Astrocyte (in vitro differentiated cells and primary cell): ENCODE data around the gene CIITA. TPM values are rescaled to one million over a fixed set of nuclear protein-coding genes. Genes with fewer than 3 reads are reported as not detected.

Experiments used
- DNase-seq: peaks from one replicate; pipeline ENCODE4 v3.0.0-alpha.2; 2010; ENCODE audit warnings: low read depth
- FAIRE-seq: peaks from 2 replicates; lab custom pipeline; 2011; peaks lifted over from hg19 to GRCh38; lab: Jason Lieb, UNC
- H2AFZ ChIP-seq: 2 replicates; pipeline ENCODE4 v1.6.0; 2012; ENCODE audit warnings: low read depth, low read length, inconsistent platforms
- H3K27ac ChIP-seq: 2 replicates; pipeline ENCODE4 v1.5.1; 2011; ENCODE audit warnings: low read depth, low read length, inconsistent platforms
- H3K27me3 ChIP-seq: 2 replicates; pipeline ENCODE4 v1.6.0; 2011; ENCODE audit warnings: low read length, inconsistent platforms; ENCODE audit not compliant: insufficient read depth
- H3K36me3 ChIP-seq: 2 replicates; pipeline ENCODE4 v1.5.1; 2011; ENCODE audit warnings: low read length, inconsistent platforms; ENCODE audit not compliant: insufficient read depth
- H3K4me1 ChIP-seq: 2 replicates; pipeline ENCODE4 v1.5.1; 2011; ENCODE audit warnings: low read length, inconsistent platforms; ENCODE audit not compliant: insufficient read depth
- H3K4me2 ChIP-seq: 2 replicates; pipeline ENCODE4 v1.6.0; 2012; ENCODE audit warnings: low read length, inconsistent platforms
- H3K4me3 ChIP-seq: 2 replicates; pipeline ENCODE4 v1.5.1; 2011; ENCODE audit warnings: low read depth, mild to moderate bottlenecking, low read length, inconsistent platforms; ENCODE audit not compliant: insufficient read depth
- H3K79me2 ChIP-seq: 2 replicates; pipeline ENCODE4 v1.6.0; 2012; ENCODE audit warnings: mild to moderate bottlenecking, low read length, inconsistent platforms; ENCODE audit not compliant: insufficient read depth
- H3K9ac ChIP-seq: 2 replicates; pipeline ENCODE4 v1.6.0; 2012; ENCODE audit warnings: mild to moderate bottlenecking, low read length, inconsistent platforms
- H3K9me3 ChIP-seq: 2 replicates; pipeline ENCODE4 v1.5.1; 2012; ENCODE audit warnings: low read depth, mild to moderate bottlenecking, low read length, inconsistent platforms; ENCODE audit not compliant: insufficient read depth
- H4K20me1 ChIP-seq: 2 replicates; pipeline ENCODE4 v1.6.0; 2012; ENCODE audit warnings: low read length, inconsistent platforms; ENCODE audit not compliant: insufficient read depth
- H3K27ac Mint-ChIP-seq: one replicate; pipeline ENCODE4 v1.8.0; 2021; ENCODE audit warnings: mild to moderate bottlenecking, mixed read lengths; ENCODE audit not compliant: unreplicated experiment
- H3K27me3 Mint-ChIP-seq: one replicate; pipeline ENCODE4 v1.8.0; 2021; ENCODE audit warnings: low read depth, mixed read lengths; ENCODE audit not compliant: unreplicated experiment
- H3K36me3 Mint-ChIP-seq: one replicate; pipeline ENCODE4 v1.8.0; 2021; ENCODE audit warnings: low read depth, mixed read lengths; ENCODE audit not compliant: unreplicated experiment
- H3K4me1 Mint-ChIP-seq: one replicate; pipeline ENCODE4 v1.8.0; 2021; ENCODE audit warnings: low read depth, mixed read lengths; ENCODE audit not compliant: unreplicated experiment
- H3K4me3 Mint-ChIP-seq: one replicate; pipeline ENCODE4 v1.8.0; 2021; ENCODE audit warnings: mild to moderate bottlenecking, moderate library complexity, mixed read lengths; ENCODE audit not compliant: unreplicated experiment
- H3K9me3 Mint-ChIP-seq: one replicate; pipeline ENCODE4 v1.8.0; 2021; ENCODE audit warnings: mild to moderate bottlenecking, mixed read lengths; ENCODE audit not compliant: unreplicated experiment
- CTCF ChIP-seq: IDR thresholded peaks from 2 replicates; pipeline ENCODE4 v1.5.1; 2011; ENCODE audit warnings: low read depth, mild to moderate bottlenecking, inconsistent platforms, low read length, moderate library complexity; ENCODE audit not compliant: insufficient read depth
- EZH2 ChIP-seq: IDR thresholded peaks from 2 replicates; pipeline ENCODE4 v1.6.1; 2012; ENCODE audit warnings: mild to moderate bottlenecking, low read length, inconsistent platforms; ENCODE audit not compliant: insufficient read depth
- total RNA-seq: library from RNA; stranded (reverse); gene quantifications from 2 replicates; pipeline ENCODE4 v1.2.1, GENCODE V29; 2021

Gene CIITA
- total RNA-seq, 1 donor from 2014 or later: not detected

DNA sequence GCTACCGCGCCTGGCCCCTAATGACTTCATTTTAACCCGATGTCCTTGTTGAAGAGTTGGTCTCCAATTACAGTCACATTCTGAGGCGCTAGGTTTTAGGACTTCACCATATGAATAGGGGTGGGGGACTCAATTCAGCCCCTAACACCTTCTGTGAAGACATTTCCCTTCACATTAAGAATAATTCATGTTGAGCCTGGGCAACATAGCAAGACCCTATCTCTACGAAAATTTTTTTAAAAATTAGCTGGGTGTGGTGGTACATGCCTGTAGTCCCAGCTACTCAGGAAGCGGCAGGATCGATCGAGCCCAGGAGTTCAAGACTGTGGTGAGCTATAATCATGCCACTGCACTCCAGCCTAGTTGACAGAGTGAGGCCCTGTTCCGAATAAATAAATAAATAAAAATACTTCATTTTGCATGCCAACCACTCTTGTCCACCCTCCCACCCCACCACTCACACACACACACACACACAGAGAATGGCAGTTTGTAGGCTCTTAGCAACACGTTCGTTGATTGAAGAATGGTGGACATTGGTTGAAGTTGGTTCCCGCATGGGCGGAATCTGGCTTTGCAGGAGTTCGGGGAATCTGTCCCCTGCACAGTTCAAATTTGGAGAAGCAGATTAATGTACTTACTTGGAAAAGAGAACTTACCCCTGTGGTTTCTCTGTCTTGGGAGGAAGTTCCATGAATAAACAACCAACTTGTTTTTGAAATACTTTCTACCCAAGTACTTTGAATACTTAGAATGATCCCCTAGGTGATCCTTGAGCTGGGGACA, 30.6 kb upstream of the CIITA start:
- Mint-ChIP-seq H3K9me3 (no peaks in the 10 kb centered on the region), H3K27me3 (peaks cover 27% of the 10 kb centered on the region), H3K27ac (no peak overlapping the region), H3K4me1 (no peaks in the 10 kb centered on the region), H3K4me3 (no peak overlapping the region), H3K36me3 (no peaks in the 10 kb centered on the region)
- Histone ChIP-seq H3K9me3 (no peaks in the 10 kb centered on the region), H3K4me2 (no peak overlapping the region), H3K4me3 (no peak overlapping the region), H3K36me3 (no peaks in the 10 kb centered on the region), H3K27ac (no peak overlapping the region), H3K4me1 (no peaks in the 10 kb centered on the region), H3K27me3 (peaks cover 2% of the 10 kb centered on the region), H2AFZ (no peak overlapping the region), H3K79me2 (no peaks in the 10 kb centered on the region), H4K20me1 (no peaks in the 10 kb centered on the region), H3K9ac (no peak overlapping the region)
- TF ChIP-seq EZH2 (no peak), CTCF (no peak)
- no peak for FAIRE-seq
- no peak for DNase-seq

- no peaks in the 10 kb centered on the region for H3K36me3 ChIP-seq
- DNase-seq (no peak), FAIRE-seq (no peak)
- no peak overlapping the region for H3K4me3 Mint-ChIP-seq
- H3K9me3 Mint-ChIP-seq: no peaks in the 10 kb centered on the region
- peaks cover 25% of the 10 kb centered on the region for H3K27me3 Mint-ChIP-seq
- H3K79me2 ChIP-seq: no peaks in the 10 kb centered on the region
- no peak overlapping the region for H3K9ac ChIP-seq
- no peaks in the 10 kb centered on the region for H3K4me1 ChIP-seq
- no peaks in the 10 kb centered on the region for H3K36me3 Mint-ChIP-seq
- no peaks in the 10 kb centered on the region for H3K4me1 Mint-ChIP-seq
- H3K4me3 ChIP-seq: no peak overlapping the region
- H3K9me3 ChIP-seq: no peaks in the 10 kb centered on the region
- H3K27ac Mint-ChIP-seq: no peak overlapping the region
- no peak overlapping the region for H3K4me2 ChIP-seq
- H2AFZ ChIP-seq: no peak overlapping the region
- H4K20me1 ChIP-seq: no peaks in the 10 kb centered on the region
- H3K27me3 ChIP-seq: no peaks in the 10 kb centered on the region
- no peak overlapping the region for H3K27ac ChIP-seq
- TF ChIP-seq EZH2 (no peak), CTCF (no peak)
Observed at GRCh38 chr16:10847176-10847575, 29.8 kb upstream of the CIITA start.

GRCh38 chr16:10849736-10850477, 27.1 kb upstream of the CIITA start:
- TF ChIP-seq CTCF: no peak
- TF ChIP-seq EZH2: no peak
- Mint-ChIP-seq H3K36me3 (no peaks in the 10 kb centered on the region), H3K4me3 (no peak overlapping the region), H3K27me3 (peaks cover 21% of the 10 kb centered on the region), H3K9me3 (no peaks in the 10 kb centered on the region), H3K4me1 (no peaks in the 10 kb centered on the region), H3K27ac (no peak overlapping the region)
- no peak overlapping the region for H2AFZ ChIP-seq
- H4K20me1 ChIP-seq: no peaks in the 10 kb centered on the region
- DNase-seq: no peak
- H3K36me3 ChIP-seq: no peaks in the 10 kb centered on the region
- H3K9ac ChIP-seq: no peak overlapping the region
- no peak overlapping the region for H3K4me2 ChIP-seq
- no peak overlapping the region for H3K4me3 ChIP-seq
- H3K27ac ChIP-seq: no peak overlapping the region
- H3K79me2 ChIP-seq: no peaks in the 10 kb centered on the region
- H3K27me3 ChIP-seq: no peaks in the 10 kb centered on the region
- H3K9me3 ChIP-seq: no peaks in the 10 kb centered on the region
- no peaks in the 10 kb centered on the region for H3K4me1 ChIP-seq
- FAIRE-seq: no peak
